GM21529 (cell line): ENCODE measurements around the gene NNT.
"Not testable (repeated sequence)": the region's sequence is repeated elsewhere in the genome, so short reads cannot be mapped to it uniquely, and the experiment has no call there.

Experiments
- ATAC-seq: cut with Tn5 transposase; IDR thresholded peaks from one replicate; pipeline ENCODE4 v1.9.1; 2021; ENCODE audit not compliant: unreplicated experiment

The NNT gene

DNA sequence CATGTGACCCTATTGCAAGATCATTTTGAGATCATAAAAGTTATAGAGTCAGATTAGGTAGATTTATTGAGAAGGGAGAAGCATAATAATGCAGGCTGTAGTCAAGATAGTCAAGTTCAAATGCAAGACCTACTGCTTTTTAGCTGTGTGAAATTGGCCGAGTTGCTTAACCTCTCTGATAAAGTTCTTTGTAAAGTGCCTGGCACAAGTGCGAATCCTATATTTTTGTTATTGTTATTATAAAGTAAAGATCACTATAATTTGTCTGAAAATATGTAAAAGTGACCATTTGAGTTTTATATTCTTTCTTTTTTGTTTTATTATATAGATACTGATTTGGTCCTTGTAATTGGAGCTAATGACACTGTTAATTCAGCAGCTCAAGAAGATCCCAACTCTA is 99.3 kb downstream of the NNT start:
- no peak for ATAC-seq

DNA sequence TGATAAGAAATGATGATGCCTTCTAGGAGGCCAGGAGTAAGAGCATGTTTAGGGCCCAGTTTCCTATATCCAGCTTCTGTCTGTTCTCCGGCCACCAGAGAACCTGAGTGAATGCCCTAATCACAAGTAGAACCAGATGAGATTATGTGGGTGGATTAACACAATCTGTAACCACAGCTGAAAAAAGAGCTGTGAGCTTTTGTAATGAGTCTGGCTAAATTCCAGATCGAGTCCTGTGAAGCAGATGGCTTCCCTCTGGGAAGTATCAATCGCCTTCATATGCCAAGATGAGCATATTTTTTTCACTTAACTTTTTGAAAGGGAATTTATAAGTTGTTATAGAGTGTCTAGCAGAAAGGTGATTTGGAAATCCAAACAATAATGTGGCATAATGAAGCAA is 99.8 kb downstream of the NNT start:
- ATAC-seq = no peak

DNA sequence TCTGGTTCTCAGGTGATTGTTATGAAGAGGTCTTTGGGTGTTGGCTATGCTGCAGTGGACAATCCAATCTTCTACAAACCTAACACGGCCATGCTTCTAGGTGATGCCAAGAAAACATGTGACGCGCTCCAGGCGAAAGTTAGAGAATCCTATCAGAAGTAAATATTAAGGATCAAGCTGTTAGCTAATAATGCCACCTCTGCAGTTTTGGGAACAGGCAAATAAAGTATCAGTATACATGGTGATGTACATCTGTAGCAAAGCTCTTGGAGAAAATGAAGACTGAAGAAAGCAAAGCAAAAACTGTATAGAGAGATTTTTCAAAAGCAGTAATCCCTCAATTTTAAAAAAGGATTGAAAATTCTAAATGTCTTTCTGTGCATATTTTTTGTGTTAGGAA is 101.3 kb downstream of the NNT start:
- ATAC-seq = no peak

DNA sequence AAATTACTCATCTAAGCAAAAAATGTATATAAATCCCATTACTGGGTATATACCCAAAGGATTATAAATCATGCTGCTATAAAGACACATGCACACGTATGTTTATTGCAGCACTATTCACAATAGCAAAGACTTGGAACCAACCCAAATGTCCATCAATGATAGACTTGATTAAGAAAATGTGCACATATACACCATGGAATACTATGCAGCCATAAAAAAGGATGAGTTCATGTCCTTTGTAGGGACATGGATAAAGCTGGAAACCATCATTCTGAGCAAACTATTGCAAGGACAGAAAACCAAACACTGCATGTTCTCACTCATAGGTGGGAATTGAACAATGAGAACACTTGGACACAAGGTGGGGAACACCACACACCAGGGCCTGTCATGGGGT is 103.6 kb downstream of the NNT start:
- not testable (repeated sequence) for ATAC-seq

DNA sequence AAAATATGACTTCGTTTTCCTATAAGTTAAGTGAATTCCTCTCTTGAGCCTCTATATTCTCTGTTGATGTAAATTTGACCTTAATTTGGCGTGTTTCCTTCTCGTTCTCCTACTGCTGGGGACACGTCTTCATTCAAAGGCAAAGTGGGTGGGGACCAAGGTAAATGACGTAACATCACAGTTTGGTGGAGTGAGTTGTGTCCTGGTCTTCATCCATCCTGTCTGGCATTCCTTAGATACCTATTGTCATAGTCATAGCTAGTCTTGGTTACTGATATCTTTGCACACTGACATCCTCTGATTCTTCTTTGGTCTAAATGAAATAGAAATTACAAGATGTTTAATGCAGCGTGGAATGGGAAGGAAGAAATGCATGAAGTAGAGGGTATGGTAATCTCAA is 108.5 kb downstream of the NNT start:
- ATAC-seq = no peak

DNA sequence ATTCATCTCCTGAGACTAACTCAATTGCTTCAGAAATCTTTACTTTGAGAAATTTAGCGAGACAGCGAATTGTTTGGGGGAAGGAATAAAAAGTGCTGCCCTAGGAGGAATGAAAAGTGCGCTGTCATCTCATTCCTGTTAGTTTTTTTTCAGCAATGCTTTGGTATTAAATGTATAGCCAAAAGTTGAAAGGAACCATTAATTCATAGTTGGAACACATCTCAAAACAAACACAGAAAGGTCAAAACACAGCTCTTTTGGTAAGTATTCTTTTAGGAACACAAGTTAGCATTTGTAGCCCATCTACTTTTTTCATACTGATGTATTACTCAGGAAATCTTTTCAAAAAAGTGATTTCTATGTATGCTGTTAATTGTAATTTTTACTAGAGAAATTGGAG is 109.1 kb downstream of the NNT start:
- ATAC-seq = no peak

DNA sequence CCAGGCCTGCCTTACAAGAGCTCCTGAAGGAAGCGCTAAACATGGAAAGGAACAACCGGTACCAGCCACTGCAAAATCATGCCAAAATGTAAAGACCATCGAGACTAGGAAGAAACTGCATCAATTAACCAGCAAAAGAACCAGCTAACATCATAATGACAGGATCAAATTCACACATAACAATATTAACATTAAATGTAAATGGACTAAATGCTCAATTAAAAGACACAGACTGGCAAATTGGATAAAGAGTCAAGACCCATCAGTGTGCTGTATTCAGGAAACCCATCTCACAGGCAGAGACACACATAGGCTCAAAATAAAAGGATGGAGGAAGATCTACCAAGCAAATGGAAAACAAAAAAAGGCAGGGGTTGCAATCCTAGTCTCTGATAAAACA is 116.8 kb downstream of the NNT start:
- ATAC-seq = not testable (repeated sequence)

DNA sequence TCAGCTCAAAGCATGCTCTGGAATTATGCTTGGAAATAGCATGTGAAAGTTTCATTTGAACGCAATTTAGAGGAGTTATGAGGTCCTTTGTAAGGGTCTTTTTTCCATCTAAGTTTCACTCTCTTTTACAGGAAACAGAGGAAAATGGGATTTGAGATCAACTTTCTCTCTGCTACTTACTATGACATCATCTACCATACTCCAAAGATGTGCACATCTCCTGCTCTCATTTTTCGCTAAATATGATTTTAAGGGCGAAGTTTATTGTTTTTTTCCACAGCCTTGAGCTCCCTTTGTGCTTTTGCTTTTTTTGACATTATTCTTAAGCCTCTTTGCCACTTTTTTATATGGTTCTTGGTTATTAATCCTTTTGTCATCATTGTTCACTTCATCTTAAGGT is 125.6 kb downstream of the NNT start:
- ATAC-seq = no peak

DNA sequence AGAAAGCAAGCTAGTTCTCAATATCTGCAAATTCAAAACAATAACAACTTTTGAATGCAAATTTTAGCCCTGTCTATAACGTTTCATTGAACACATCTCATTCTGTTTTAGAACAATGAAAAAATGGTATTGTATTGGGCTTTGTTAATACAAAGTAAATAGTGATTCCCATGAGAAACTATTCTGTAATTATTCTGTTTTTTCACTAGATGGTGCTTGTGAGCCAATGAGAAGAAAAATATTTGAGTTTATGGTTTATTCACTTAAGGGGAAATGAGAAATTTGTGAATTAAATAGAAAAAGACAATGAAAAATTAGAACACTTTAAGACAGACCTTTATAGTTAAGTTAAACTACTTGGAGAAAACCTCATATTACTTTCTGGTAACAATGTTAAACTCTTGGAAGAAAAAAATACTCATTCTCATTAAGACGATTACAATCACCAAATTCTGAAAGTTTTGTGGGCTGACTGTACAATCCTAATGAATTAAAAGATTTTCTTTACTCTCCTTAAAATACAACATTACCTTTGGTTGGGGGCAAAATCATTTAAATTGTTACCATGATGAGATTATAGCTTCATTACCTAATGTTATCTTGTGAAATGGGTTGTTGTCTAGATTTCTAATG is 127.0 kb downstream of the NNT start:
- no peak for ATAC-seq

DNA sequence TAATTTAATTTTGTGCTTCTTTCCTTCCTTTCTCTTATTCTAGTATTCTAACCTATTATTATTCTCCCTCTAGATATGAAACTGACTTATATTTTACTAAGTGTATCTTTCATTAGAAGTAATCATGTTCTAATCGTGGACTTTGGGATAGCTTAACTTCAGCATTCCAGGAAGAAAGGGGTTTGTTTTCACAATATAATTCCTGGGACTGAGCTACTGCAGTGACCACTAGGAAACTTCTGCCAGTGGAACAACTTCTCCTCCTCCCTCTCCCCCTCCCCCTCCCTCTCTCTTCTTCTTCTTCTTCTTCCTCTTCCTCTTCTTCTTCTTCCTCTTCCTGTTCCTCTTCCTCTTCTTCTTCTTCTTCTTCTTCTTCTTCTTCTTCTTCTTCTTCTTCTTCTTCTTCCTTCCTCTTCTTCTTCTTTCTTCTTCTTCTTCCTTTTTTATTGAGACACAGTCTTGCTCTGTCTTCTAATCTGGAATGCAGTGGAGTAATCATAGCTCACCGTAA is 127.9 kb downstream of the NNT start:
- no peak for ATAC-seq

DNA sequence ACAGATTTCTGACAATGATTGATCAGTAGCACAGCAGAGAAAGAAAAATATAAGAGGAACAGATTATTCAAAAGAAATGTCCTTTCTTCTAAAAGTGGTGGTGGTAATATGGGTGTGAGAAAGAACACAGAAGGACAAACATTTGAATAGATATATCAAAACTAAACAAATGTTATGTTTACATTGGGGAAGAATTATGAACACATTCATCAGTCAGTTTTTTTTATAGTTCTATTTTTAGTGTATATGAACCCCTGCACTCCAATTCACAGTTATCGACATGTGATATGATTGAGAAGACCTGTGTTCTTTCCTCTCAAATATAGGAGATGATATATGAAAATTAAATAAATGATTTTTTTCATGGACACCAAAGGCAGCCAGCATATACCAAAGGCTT is 128.6 kb downstream of the NNT start:
- ATAC-seq = no peak

DNA sequence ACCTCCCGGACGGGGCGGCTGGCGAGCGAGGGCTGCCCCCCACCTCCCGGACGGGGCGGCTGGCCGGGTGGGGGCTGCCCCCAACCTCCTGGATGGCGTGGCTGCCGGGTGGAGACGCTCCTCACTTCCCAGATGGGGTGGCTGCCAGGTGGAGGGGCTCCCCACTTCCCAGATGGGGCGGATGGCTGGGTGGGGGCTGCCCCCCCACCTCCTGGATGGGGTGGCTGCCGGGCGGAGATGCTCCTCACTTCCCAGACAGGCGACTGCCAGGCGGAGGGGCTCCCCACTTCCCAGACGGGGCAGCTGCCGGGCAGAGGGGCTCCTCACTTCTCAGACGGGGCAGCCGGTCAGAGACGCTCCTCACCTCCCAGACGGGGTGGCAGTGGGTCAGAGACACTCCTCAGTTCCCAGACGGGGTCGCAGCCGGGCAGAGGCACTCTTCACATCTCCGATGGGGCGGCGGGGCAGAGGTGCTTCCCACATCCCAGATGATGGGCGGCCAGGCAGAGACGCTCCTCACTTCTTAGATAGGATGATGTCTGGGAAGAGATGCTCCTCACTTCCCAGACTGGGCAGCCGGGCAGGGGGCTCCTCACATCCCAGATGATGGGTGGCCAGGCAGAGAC is 143.1 kb downstream of the NNT start:
- ATAC-seq = not testable (repeated sequence)

DNA sequence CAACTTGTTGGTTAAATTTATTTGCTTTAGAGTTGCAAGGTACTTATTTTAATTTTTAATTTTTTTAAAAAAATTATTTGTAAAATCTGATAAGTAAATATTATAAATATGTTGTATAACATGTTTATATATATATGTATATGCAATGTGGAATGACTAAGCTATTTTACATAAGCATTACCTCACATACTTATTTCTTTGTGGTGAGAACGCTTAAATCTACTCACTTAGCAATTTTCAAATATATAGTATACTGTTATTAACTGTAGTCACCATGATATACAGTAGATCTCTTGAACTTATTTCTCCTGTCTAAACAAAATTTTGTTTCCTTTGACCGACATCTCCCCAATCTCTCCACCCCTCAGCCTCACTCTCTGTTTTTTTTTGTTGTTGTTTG is 147.8 kb downstream of the NNT start:
- no peak for ATAC-seq

DNA sequence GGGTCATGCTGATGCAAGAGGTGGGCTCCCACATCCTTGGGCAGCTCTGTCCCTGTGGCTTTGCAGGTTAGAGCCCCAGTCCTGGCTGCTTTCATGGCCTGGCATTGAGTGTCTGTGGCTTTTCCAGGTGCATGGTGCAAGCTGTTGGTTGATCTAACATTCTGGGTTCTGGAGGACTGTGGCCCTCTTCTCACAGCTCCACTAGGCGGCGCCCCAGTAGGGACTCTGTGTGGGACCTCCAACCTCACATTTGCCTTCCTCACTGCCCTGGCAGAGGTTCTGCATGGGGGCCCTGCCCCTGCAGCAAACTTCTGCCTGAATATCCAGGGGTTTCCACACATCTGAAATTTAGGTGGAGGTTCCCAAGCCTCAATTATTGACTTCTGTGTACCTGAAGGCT is 150.1 kb downstream of the NNT start:
- ATAC-seq = no peak
